Uterus (tissue), 4 donors: Measurements from ENCODE around the gene BRD8. TPM values are rescaled to one million over a fixed set of nuclear protein-coding genes. Genes with fewer than 3 reads are reported as not detected.

ENCODE experiments used
- DNase-seq, 2 donors: peaks; one replicate each; pipeline ENCODE4 v3.0.0-alpha.2; 2019 to 2020
- H3K27ac ChIP-seq, 2 donors: fragments of 200-600 bp; sonication (generic); 1 replicate in 1 of 2; 2 replicates in 1 of 2; pipeline ENCODE4 v1.5.1; 2016 to 2018
- H3K27me3 ChIP-seq, 2 donors: fragments of 200-600 bp; sonication (generic); one replicate each; pipeline ENCODE4 v1.5.1; 2018 to 2019; ENCODE audit warnings: control low read depth in 1 of 2
- H3K36me3 ChIP-seq, 2 donors: fragments of 200-600 bp; sonication (generic); one replicate each; pipeline ENCODE4 v1.5.1; 2019; ENCODE audit warnings: control low read depth in 1 of 2
- H3K4me1 ChIP-seq, 2 donors: fragments of 200-600 bp; sonication (generic); one replicate each; pipeline ENCODE4 v1.5.1; 2018 to 2019; ENCODE audit warnings: control low read depth in 1 of 2
- H3K4me3 ChIP-seq, 2 donors: fragments of 200-600 bp; sonication (generic); 1 replicate in 1 of 2; 2 replicates in 1 of 2; pipeline ENCODE4 v1.5.1; 2018 to 2019; ENCODE audit warnings: mild to moderate bottlenecking in 1 of 2
- H3K9me3 ChIP-seq, 2 donors: fragments of 200-600 bp; sonication (generic); one replicate each; pipeline ENCODE4 v1.5.1; 2019; ENCODE audit warnings: control low read depth in 1 of 2
- POLR2A ChIP-seq, 2 donors: fragments of 450-650 bp; IDR thresholded peaks; one replicate each; pipeline ENCODE4 v1.6.1; 2016; ENCODE audit warnings: antibody characterized with exemption in 2 of 2, mild to moderate bottlenecking in 1 of 2, moderate library complexity in 1 of 2
- intact Hi-C: fragments of 100-400 bp; cut with DNase I; formaldehyde crosslinking; loops from one replicate; pipeline ENCODE4 v1.15.1; 2023; ENCODE audit warnings: low total_unique reads
- small RNA-seq: library from RNA; depleted of rRNA; stranded (forward); fragments of <200 nt; gene quantifications from one replicate; pipeline ENCODE3, GENCODE V24; 2016
- total RNA-seq, 4 donors: library from RNA; depleted of rRNA in 3 of 4; stranded (reverse); fragments of >200 nt in 3 of 4; gene quantifications; one replicate each; pipeline versions ENCODE4 v1.1.0 to v1.2.4, GENCODE V29; 2014 to 2023
- TF ChIP-seq, protein P1 (sequence below), 4 experiments: fragments of 200-600 bp in 2 of 4; fragments of 450-650 bp in 2 of 4; sonication (generic) in 2 of 4; IDR thresholded peaks; one replicate each; pipeline ENCODE4 v1.5.1; 2016 to 2019; ENCODE audit warnings: antibody characterized with exemption in 4 of 4, mild to moderate bottlenecking in 2 of 4, moderate library complexity in 1 of 4
- donor health status: DM: yes; HTN: yes; CAD: no.

Gene BRD8
- total RNA-seq, 4 donors from 2014 or later, result 23.2 to 69.8 (median 58.9) TPM

DNA sequence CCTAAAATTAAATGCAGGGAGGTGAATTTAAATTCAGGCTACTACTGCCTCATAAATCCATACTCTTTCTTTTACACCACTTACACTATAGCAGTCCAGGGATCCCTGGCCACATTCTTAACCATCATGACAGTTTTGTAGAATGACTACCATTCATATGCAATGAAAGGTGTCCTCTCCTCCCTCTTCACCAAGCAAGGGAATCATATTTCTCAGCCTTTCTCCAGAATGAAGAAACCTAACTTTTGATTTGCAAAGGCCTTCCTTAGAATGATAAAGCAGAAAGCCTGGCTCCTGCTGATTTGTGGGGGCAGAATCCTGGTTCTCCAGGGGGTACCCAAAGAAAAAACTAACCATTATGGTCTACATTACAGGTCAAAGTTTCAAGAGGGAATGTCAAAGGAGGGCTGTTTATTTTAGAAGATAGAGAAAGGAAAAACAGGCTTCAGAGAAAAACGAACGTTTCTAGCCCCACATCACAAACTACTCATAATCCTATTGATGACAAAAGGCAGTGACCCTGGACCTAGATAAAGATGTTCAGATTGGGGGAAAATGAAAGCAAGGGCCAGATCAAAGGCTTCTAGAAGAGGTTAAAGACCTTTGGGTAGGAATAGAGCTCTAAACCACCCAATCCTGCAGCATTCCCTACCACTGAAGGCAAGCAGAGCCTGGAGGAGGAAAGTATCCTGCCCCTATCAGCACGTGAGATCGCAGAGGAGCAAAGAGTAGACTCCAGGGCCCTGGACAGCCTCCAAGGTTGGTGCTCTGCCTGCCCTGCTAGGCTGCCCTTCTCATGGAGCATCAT, 83.1 kb downstream of the BRD8 start:
- DNase-seq, result no peak
- intact Hi-C loops, result no loop called here
- no peak overlapping the region for H3K4me3 ChIP-seq
- H3K27me3 ChIP-seq, result no peaks in the 10 kb centered on the region
- no peaks in the 10 kb centered on the region for H3K9me3 ChIP-seq
- TF ChIP-seq, protein P1, sequence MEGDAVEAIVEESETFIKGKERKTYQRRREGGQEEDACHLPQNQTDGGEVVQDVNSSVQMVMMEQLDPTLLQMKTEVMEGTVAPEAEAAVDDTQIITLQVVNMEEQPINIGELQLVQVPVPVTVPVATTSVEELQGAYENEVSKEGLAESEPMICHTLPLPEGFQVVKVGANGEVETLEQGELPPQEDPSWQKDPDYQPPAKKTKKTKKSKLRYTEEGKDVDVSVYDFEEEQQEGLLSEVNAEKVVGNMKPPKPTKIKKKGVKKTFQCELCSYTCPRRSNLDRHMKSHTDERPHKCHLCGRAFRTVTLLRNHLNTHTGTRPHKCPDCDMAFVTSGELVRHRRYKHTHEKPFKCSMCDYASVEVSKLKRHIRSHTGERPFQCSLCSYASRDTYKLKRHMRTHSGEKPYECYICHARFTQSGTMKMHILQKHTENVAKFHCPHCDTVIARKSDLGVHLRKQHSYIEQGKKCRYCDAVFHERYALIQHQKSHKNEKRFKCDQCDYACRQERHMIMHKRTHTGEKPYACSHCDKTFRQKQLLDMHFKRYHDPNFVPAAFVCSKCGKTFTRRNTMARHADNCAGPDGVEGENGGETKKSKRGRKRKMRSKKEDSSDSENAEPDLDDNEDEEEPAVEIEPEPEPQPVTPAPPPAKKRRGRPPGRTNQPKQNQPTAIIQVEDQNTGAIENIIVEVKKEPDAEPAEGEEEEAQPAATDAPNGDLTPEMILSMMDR (IDR thresholded peaks at IDR 0.05), result no peak
- TF ChIP-seq POLR2A (IDR thresholded peaks at IDR 0.05), result no peak
- H3K27ac ChIP-seq, result no peak overlapping the region
- H3K36me3 ChIP-seq, result no peaks in the 10 kb centered on the region
- H3K4me1 ChIP-seq, result no peaks in the 10 kb centered on the region

DNA sequence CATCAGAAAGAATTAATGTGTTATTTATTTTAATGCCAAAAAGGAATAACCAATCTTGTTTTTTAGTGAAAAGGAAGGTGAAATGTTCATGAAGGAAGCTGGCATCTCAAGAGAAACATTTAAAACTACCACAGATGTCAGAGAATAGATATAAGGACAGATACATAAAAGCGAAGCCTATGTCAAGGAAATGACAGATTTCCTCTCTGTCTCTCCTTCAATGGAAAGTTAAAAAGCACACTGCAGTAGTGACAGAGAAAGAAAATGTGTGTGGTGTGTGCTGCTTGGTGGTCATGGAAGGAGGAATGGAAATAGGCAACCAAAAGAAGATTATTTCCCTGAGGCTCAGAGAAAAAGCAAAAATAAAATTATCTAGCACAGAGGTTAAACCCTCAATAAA, 85.4 kb downstream of the BRD8 start:
- Histone ChIP-seq H3K4me3 (no peak overlapping the region), H3K9me3 (no peaks in the 10 kb centered on the region), H3K36me3 (no peaks in the 10 kb centered on the region), H3K27me3 (no peaks in the 10 kb centered on the region), H3K27ac (no peak overlapping the region), H3K4me1 (no peaks in the 10 kb centered on the region)
- TF ChIP-seq, protein P1 (IDR thresholded peaks at IDR 0.05), result no peak
- no peak for TF ChIP-seq POLR2A (IDR thresholded peaks at IDR 0.05)
- intact Hi-C loops, result no loop called here
- no peak for DNase-seq

DNA sequence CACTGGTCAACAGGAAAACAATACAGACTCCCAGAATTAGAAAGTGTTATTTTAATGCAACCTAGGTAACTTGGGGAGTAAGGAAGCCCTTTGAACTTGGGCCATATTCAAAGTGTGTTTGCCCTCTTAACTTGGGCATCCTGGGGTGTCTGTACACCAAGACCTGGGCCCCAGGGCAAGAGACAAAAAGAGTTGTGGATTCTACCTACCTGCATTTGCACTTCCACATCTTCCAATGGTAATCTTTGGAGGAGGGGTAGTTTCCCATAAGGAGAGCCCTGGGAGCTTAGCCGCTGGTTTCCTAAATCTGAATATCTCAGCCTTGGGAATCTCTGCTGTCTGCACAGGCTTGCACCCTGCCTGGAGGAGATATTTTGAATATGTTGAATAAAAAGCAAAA, 86.1 kb downstream of the BRD8 start:
- H3K36me3 ChIP-seq, result no peaks in the 10 kb centered on the region
- no peaks in the 10 kb centered on the region for H3K9me3 ChIP-seq
- no peak for TF ChIP-seq POLR2A (IDR thresholded peaks at IDR 0.05)
- TF ChIP-seq, protein P1 (IDR thresholded peaks at IDR 0.05), result no peak
- no peak overlapping the region for H3K27ac ChIP-seq
- intact Hi-C loops, result no loop called here
- H3K4me3 ChIP-seq, result no peak overlapping the region
- H3K4me1 ChIP-seq, result no peaks in the 10 kb centered on the region
- no peak for DNase-seq
- no peaks in the 10 kb centered on the region for H3K27me3 ChIP-seq

DNA sequence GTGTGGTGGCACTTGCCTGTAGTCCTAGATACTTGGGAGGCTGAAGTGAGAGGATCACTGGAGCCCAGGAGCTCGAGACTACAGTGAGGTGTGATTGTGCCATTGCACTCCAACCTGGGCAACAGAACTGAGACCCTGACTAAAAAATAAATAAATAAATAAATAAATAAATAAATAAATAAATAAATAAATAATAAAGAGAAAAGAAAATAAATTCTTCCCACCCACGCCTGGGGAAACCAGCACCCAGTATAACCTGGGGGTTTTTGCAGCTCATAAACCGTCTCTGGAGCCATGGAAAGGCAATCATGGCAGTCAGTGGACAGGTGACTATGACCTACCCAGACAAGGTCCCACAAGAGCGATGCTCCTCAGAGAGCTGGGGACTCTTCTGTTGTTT, 86.7 kb downstream of the BRD8 start:
- Histone ChIP-seq H3K27ac (no peak overlapping the region), H3K4me3 (no peak overlapping the region), H3K36me3 (no peaks in the 10 kb centered on the region), H3K4me1 (no peaks in the 10 kb centered on the region), H3K27me3 (no peaks in the 10 kb centered on the region), H3K9me3 (no peaks in the 10 kb centered on the region)
- intact Hi-C loops, result no loop called here
- TF ChIP-seq, protein P1 (IDR thresholded peaks at IDR 0.05), result no peak
- no peak for TF ChIP-seq POLR2A (IDR thresholded peaks at IDR 0.05)
- DNase-seq, result no peak

Small RNA genes lying within 50 kb of the gene (small RNA-seq; reads per million reads assigned to genes)
- gene RNU6-460P (not detected), gene RNU6-888P (not detected)

Other genes with a start within 250 kb of the BRD8 start
- 100 to 1,000 TPM in 1 of 4 donors, 10 to 100 TPM in 3; 40.6 to 104 (median 58.1) TPM for gene FAM13B, start 145.6 kb downstream of the BRD8 start, total RNA-seq
- not detected for gene WNT8A, start 94.6 kb downstream of the BRD8 start, total RNA-seq
- gene NME5, start 39.2 kb downstream of the BRD8 start, total RNA-seq, result 1 to 10 TPM in 2 of 4 donors, under 1 TPM in 1, not detected in 1; 0.26 to 9.2 (median 2.0) TPM
- gene KIF20A, start 482 bp upstream of the BRD8 start, total RNA-seq, result 10 to 100 TPM in 1 of 4 donors, not detected in 3; 33.8 TPM
- gene CDC23, start 34.7 kb upstream of the BRD8 start, total RNA-seq, result 10 to 100 TPM in 3 of 4 donors, 1 to 10 TPM in 1; 7.1 to 58.1 (median 16.0) TPM
- gene GFRA3, start 96.0 kb upstream of the BRD8 start, total RNA-seq, result 1 to 10 TPM in 1 of 4 donors, under 1 TPM in 1, not detected in 2; 0.30 to 1.2 TPM
- 1 to 10 TPM in 1 of 4 donors, not detected in 3; 4.6 TPM for gene CDC25C, start 153.2 kb upstream of the BRD8 start, total RNA-seq
- 10 to 100 TPM; 20.0 to 54.4 (median 26.4) TPM for gene FAM53C, start 159.6 kb upstream of the BRD8 start, total RNA-seq
- 10 to 100 TPM; 21.8 to 96.4 (median 51.5) TPM for gene KDM3B, start 174.1 kb upstream of the BRD8 start, total RNA-seq